NCI-H524 treated with DMSO at 0.1 percent for 48 hours (cell line): Measurements from ENCODE around the gene SLMAP.
"Not testable (repeated sequence)": the region's sequence is repeated elsewhere in the genome, so short reads cannot be mapped to it uniquely, and the experiment has no call there.

Source experiments
- DNase-seq: peaks from one replicate; lab custom pipeline; 2025; lab: John Stamatoyannopoulos, UW

The SLMAP gene

DNA sequence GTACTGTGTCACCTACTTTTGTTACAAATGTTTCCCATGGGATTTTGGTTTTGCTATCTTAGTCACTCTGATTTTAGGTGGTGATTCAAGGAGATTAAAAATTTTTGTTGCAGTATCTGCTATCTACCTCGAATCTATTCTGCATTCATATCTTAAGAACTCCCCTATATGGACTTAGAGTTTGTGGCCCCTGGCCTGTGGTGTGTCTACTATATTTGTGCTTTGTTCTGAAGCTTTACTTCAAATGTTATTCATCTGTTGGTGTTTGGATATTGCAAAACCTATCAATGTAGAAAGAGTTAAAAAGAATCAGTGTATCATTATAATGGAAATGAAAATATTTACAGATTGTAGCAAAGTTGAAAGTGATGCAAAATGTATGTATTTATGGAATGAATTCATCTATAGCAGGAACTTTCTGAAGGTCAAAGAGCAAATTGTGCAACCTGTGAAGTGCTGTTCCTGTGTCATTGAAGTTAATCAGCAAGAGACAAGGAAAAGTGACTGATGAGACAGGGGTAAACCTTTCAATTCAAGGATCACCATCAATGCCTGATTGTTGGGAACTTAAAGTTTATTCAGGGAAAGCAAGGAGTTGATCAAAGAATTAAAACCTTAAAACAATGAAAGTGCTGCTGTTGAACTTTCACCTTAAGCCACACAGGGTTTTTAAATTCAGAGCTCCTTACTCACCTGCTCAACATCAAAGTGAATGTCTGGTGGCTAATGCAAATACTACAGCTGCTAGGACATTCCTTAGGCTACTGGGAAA, 71.0 kb downstream of the SLMAP start:
- DNase-seq = no peak

DNA sequence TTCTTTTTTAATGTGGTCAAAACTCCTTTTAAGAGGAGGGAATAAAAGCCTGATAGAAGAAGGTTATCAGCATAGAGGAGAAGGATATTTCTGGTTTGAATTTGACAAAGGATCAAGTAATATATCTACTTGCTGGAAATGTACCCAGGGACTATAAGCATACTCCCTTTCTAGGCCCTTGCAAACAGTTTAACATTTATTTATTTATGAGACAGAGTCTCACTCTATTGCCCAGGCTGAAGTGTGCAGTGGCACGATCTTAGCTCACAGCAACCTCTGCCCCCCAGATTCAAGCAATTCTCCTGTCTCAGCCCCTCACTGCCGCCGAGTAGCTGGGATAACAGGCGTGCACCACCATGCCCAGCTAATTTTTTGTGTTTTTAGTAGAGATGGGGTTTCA, 71.6 kb downstream of the SLMAP start:
- no peak for DNase-seq

DNA sequence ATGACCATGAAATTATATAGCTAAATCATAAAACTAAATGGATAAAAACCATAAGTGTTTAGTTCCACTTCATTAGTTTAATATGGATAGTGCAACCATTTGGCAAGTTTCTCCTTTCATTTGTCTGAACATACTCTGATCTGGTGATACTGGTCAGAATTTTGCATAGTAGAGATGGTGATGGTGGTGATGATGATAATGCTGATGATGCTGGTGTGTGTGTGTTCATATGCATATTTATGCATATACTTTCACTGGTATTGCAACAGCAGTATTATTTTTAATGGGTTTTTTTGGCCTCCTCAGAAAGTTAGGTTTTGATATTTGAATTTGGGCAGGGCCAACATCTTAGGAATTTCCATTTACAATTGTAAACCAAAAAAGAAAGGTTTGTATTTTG, 76.4 kb downstream of the SLMAP start:
- DNase-seq = no peak

DNA sequence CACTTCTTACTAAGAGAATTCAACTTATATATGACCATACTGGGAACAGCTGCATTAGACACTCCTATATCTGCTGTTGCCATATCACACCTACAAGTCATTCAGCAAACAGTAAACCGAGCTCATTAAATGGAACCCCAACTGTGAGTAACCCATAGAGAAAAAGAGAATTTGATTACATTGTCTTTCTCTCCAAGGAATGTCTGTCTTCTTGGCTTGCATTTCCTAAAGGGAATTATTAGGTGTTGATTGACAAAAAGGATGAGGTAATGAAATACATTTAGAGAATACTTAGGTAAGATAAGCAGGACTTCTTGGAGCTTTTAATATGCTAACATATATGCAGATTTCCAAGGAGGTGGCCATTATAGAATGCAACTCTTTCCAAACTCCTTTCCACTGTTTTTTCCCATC, 76.8 kb downstream of the SLMAP start:
- no peak for DNase-seq

DNA sequence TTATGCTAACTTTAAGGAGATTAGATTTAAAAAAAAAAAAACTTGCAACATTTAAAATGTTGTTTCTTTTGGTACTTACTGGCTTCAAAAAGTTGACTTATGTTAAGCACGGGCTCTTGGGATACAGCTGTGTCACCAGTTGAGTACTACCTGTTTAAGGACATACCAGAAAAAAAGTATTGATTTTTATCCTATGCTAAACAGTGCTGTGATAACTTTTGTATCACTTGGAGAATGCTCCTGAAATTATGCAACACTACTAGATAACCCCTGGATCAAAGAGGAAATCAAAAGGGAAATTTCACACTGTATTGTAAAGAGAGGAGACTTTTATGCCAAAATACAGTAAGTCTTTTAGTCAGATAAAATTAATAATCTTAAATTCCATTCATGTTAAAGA, 77.7 kb downstream of the SLMAP start:
- DNase-seq = no peak

DNA sequence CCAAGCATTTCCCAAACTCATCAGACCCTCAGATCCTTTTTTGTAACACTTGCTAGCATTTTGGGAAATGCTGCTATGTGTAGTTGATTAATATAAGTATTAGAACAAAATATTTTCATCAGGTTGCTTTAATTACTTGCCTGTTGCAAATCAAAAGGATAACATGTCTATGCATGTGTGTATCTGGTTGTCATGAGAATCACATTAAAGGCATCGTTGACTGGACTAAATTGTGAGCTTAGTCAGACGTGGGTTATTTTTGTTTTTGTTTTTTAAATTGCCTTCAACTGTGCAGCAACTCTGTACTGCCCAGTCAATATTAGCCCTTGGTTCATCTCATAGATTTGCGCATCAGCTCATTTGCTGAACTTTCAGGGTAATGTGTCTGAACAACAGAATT, 81.6 kb downstream of the SLMAP start:
- DNase-seq = no peak

DNA sequence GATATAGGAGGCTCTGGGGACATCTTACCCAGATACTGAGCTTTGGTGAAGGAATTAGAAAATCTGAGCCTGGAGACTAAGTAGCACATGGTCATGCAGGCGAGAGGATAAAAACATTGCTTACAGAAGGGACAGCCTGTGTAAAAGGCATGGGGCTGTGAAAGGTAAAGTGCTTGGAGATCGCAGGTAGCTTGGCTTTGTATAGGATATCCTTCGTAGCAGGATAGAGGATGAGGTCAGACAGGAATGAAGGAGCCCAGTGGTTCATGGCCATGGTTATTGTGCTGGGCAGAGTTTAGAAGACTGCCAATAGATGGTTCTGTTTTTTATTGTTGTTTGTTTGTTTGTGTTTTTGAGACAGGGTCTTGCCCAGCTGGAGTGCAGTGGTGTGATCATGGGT, 82.5 kb downstream of the SLMAP start:
- no peak for DNase-seq

DNA sequence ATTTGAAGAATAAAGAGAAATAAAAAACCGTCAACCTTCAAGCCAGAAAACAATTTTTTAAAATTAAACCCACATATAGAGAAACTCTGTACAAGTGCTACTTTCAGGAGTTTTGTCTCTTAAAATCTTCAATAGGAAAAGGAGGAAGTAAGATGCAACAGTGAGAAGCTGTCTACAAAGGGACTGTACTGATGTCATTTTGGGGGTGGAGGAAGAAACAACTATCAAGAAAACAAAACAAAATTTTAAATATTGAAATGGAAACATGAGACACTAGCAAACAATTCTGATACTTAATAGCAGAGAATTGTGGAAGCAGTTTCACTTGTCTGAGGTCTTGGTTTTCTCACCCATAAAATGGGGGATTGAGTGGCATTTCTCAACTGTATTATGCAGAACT, 84.4 kb downstream of the SLMAP start:
- no peak for DNase-seq

DNA sequence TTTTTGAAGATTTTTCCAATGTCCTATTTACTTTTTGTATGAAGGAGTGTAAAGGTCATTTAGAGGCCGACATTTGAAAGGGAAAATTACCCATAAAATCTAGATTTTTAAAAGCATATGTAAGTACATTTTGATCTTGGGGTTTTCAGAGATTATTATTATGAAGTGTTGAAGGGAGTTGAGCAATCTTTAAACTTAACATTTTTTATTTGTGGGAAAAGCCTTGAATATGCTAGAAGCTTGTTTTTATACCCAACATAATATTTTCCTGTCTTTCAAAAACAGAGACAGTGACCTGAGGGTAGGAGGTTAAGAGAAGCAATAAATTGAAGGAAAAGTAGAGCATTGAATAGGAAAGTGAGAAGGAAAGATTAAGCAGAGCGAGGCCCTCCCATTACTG, 85.7 kb downstream of the SLMAP start:
- DNase-seq = no peak

DNA sequence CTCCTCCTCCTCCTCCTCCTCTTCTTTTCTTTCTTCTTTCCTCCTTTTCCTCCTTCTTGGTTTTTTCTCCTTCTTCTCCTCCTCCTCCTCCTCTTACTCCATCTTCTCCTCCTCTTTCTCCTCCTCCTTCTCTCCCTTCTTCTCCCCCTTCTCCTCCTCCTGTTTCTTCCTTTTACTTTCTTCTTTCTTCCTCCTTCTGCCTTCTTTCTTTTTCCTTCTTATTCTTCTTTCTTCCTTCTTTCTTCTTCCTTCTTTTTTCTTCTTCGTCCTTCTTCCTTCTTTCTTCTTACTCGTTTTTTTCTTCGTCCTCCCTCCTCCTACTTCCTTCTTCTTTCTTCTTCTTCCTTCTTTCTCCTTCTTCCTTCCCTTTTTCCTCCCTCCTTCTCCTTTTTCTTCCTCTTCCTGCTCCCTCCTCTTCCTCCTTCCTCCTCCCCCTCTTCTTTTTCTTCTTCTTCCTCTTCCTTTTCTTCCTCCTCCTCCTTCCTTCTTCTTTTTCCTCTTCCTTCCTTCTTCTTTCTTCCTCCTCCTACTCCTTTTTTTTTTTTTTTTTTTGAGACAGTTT, 92.1 kb downstream of the SLMAP start:
- DNase-seq = no peak

DNA sequence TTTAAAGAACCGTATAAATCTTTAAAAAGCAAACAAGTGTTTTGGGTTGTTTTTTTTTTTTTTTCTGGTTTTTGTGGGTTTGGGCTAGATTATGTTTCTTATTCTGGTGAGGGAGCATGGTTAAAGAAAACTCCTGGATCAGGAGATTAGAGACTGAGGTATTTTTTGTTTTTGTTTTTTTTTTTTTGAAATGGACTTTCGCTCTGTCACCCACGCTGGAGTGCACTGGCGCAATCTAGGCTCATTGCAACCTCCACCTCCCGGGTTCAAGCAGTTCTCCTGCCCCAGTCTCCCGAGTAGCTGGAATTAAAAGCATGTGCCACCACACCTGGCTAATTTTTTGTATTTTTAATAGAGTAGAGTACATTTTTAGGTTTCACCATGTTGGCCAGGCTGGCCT, 95.2 kb downstream of the SLMAP start:
- no peak for DNase-seq

DNA sequence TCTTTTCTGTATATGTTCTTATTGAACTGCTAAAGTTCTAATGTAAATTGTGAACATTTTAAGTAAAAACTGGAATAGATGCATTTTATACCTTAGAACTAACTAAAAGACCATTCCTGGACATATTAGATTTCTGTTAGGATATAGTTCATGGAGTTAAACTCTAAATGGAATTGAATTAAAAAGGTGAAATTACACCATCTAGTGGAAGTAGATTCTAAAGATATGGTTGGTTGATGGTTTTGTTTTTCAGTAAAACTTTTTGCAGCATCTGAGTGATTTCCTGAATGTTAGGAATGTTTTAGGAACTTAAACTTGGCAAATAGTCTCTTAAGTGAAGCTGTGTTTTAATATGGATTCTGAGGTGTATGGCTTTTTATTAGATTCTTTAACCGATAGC, 96.8 kb downstream of the SLMAP start:
- DNase-seq = no peak

DNA sequence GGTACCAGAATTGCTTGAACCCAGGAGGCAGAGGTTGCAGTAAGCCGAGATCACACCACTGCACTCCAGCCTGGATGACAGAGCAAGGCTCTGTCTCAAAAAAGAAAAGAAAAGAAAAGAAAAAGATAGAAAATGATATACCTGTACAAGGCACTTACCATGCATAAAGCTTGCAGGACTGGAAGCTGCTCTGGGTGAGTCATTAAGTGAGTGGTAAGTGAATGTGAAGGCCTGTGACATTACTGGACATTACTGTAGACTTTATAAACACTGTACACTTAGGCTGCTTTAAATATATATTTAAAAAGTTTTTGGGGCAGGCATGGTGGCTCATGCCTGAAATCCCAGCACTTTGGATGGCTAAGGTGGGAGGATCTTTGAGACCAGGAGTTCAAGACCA, 99.2 kb downstream of the SLMAP start:
- DNase-seq = no peak

DNA sequence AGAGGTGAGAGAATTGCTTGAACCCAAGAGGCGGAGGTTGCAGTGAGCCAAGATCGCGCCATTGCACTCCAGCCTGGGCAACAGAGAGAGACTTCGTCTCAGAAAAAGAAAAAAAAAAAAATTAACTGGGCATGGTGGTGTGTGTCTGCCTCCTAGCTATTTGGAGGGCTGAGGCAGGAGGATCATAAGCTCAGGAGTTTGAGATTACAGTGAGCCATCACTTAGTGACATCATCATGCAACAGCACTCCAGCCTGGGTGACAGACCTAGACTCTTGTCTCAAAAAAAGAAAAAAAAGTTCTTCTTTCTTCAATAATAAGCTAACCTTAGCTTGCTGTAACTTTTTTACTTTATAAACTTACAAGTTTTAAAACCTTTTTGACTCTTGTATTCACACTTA, 99.8 kb downstream of the SLMAP start:
- no peak for DNase-seq

DNA sequence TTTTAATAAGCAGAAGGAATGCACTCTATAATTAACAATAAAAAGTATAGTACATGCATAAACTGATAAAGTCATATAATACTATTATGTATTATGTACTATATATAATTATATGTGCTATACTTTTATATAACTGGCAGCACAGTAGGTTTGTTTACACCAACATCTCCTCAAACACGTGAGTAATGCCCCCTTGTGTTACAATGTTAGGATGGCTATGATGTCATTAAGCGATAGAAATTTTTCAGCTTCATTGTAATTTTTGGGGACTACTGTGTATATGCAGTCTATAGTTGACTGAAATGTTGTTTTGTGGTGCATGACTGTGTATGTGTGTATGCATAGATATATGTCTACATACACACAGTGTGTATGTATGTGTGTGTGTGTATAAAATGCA, 100.6 kb downstream of the SLMAP start:
- no peak for DNase-seq

DNA sequence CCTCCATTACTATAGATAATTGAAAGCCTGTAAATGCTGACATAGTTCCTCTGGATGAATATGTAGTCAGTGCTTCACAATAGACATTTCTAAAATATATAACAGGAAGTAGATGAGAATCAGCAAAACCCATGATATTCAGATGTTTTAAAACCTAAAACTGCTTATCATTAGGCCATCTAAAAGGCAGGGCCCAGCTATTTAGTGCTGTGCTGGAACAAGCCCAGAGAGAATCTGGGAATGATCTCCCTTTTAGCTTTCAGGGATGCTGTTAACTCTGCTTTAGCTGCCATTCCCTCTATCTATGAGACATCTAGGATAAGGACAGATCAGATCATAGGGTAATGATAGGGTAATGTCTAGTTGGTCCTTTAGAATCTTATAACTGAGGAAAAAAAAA, 106.8 kb downstream of the SLMAP start:
- no peak for DNase-seq

DNA sequence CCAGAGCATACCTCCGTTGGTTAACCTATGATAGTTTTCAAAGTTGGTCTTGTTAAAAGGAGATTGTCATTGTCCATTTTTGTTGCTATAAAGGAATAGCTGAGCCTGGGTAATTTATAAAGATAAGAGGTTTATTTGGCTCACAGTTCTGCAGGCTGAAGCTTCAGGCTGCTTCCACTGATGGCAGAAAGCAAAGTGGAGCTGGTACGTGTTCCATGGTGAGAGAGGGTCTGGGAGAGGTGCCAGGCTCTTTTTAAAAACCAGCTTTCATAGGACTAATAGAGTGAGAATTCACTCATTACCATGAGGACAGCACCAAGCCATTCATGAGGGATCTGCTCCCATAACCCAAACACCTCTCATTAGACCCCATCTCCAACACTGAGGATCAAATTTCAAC, 107.3 kb downstream of the SLMAP start:
- DNase-seq = no peak

DNA sequence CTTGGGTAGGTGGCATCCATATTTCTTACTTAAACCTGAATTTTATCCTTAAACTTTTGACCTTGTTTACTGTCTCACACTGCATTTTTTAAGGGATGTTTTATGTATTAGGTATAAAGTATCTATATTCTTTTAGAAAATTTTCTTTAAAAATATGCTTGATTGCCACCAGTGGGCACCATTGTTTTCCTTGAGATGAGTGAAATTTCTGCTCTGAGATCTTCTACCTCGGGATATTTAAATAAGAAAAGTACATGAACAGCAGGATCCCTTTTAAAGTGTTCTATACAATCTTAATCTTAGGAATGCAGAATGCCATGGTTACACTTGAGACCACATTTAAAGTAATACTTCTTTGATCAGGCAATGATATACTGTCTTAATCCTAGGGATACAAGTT, 108.7 kb downstream of the SLMAP start:
- no peak for DNase-seq

DNA sequence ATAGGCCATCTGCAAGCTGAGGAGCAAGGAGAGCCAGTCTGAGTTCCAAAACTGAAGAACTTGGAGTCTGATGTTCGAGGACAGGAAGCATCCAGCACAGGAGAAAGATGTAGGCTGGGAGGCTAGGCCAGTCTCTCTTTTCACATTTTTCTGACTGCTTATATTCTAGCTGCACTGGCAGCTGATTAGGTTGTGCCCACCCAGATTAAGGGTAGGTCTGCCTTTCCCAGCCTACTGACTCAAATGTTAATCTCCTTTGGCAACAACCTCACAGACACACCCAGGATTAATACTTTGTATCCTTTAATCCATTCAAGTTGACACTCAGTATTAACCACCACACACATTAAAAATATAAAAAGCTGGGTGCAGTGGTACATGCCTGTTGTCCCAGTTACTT, 113.0 kb downstream of the SLMAP start:
- not testable (repeated sequence) for DNase-seq

DNA sequence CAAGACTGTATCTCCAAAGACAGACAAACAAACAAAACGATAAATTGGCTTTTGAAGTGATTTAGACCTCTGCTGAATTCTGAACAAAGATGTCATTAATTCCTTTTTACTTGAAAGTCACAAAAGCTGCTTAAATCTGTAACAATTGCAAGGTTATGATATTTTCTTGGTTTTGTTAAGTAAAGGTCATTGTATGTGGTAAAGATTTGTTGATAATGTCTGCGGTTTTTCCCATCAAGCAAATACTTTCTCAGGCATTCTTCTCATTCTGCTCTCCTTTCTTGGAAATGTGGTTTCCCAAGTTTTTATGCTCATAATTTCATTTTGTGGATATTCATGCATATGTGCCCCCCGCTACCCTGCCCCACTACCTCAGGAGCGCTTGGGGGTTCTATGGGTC, 116.5 kb downstream of the SLMAP start:
- no peak for DNase-seq

DNA sequence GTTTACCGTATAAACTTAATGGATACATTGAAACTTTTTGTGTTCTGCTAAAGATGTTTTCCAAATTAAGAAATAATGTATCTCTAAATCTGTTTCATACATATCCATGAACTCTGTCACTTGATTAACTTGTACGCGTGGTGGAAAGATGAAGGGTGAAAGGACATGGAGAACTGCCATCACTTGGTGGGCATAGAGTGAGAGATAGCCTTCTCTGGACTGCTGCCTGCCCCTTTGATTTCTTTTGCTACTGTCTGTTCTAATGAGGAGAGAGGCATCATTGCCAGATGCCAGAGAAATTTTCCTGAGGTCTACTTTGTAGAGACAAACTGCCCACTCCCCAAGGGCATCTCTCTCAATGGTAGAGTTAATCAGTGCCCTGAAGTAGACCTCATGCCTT, 120.5 kb downstream of the SLMAP start:
- DNase-seq = no peak

DNA sequence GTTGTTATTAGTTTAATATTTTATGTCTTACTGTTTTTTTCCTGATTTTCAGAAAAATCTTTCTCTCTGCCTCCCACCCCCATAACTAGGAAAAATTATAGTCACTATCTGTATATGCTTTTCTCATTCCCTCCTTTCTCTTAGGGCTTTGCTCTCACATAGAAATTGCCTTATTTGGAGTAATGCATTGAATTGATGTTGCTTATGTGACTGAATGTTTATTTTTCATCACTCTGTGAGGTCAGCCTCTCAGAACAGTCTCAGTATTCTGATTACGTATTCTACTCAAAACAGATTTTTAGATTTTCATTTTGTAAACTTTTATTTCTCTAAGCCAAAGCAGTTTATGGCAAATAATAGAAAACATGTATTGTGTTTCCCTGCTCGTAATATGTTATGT, 121.0 kb downstream of the SLMAP start:
- DNase-seq = no peak

DNA sequence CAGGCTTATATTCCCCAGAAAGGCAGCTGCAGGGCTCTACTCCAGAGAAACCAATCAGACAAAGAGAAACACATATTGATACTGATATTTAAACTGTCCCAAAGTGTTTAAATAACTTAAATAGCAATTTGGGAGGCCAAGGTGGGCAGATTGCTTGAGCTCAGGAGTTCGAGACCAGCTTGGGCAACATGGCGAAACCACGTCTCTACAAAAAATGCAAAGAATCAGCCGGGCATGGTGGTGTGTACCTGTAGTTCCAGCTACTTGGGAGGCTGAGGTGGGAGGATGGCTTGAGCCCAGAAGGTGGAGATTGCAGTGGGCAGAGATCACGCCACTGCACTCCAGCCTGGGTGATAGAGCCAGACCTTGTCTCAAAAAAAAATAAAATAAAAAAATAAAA, 128.3 kb downstream of the SLMAP start:
- DNase-seq = not testable (repeated sequence)

DNA sequence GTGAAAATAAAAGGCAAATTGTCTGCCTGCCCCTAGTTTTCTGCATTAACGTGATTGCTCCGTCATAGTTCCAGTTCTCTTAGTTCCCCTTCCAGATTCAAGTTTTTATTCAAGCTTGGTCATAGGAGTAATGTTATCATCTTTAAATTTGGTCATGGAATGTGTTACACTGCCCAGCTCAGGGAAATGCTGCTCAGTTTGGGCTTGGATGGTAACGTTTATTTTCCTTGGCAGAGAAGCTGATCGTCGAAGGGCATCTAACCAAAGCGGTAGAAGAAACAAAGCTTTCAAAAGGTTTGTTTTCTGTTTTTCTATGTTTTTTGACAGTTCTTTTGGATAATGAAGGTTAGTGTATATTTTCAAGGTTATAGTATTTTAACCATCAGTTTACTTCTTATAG, 133.7 kb downstream of the SLMAP start:
- no peak for DNase-seq
